Measurements from ENCODE around the gene EHD3.

Gene EHD3

DNA sequence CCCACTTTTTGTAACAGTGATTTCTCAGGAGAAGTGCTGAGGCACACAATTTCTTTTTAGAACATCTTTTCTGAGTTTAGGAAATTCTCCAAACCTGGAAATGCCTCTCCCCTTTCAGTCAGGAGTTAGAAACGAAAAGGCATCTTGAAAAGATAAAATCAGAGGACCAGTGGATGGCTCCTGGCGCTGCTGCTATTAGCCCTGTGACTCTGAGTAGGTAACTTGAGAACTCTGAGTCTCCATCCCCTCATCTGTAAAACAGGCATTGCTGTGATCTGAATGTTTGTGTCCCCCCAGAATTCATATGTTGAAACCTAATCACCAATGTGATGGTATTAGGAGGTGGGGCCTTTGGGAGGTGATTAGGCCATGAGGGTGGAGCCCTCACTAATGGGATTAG is 50.2 kb downstream of the EHD3 start:
- TF ChIP-seq, protein P1, sequence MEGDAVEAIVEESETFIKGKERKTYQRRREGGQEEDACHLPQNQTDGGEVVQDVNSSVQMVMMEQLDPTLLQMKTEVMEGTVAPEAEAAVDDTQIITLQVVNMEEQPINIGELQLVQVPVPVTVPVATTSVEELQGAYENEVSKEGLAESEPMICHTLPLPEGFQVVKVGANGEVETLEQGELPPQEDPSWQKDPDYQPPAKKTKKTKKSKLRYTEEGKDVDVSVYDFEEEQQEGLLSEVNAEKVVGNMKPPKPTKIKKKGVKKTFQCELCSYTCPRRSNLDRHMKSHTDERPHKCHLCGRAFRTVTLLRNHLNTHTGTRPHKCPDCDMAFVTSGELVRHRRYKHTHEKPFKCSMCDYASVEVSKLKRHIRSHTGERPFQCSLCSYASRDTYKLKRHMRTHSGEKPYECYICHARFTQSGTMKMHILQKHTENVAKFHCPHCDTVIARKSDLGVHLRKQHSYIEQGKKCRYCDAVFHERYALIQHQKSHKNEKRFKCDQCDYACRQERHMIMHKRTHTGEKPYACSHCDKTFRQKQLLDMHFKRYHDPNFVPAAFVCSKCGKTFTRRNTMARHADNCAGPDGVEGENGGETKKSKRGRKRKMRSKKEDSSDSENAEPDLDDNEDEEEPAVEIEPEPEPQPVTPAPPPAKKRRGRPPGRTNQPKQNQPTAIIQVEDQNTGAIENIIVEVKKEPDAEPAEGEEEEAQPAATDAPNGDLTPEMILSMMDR (conservative IDR thresholded peaks at IDR 0.05; ENCODE audit: low read depth): no peak
- no peak overlapping the region for H3K27ac ChIP-seq
- CTCF ChIA-PET: no interaction called here
- DNase-seq (ENCODE audit: low spot score): no peak
- POLR2A ChIA-PET (ENCODE audit: low non-redundant PET): no interaction called here

DNA sequence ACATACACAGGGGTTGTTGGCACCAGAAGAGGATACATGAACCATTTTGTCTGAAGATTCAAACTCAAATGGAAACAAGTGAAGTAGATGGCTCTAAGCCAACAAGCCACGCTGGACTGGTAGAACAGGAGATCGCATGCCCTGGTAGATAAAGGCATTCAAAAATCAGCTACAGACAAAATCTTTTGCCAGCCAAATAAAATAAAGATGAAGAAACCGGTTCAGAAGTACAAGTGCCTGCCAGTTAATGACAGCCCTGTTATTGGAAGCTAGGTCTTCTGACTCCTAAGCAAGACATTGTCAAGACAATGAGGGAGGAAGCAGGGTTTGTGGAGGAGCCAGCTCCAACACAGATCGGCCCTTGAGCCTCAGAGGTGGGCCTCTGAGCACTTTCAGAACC is 52.3 kb downstream of the EHD3 start:
- ChIA-PET CTCF (no interaction called here), POLR2A (ENCODE audit: low non-redundant PET) (no interaction called here)
- no peak for DNase-seq (ENCODE audit: low spot score)
- H3K27ac ChIP-seq: no peak overlapping the region
- TF ChIP-seq, protein P1 (conservative IDR thresholded peaks at IDR 0.05; ENCODE audit: low read depth): no peak

- ChIA-PET POLR2A (ENCODE audit: low non-redundant PET) (no interaction called here), CTCF (no interaction called here)
- TF ChIP-seq, protein P1 (conservative IDR thresholded peaks at IDR 0.05; ENCODE audit: low read depth): no peak
- H3K27ac ChIP-seq: no peak overlapping the region
- DNase-seq (ENCODE audit: low spot score): no peak
These were observed 53.1 kb downstream of the EHD3 start for GRCh38 chr2:31286961-31287550.

- H3K27ac ChIP-seq: no peak overlapping the region
These were observed 53.7 kb downstream of the EHD3 start for GRCh38 chr2:31287654-31288053.

DNA sequence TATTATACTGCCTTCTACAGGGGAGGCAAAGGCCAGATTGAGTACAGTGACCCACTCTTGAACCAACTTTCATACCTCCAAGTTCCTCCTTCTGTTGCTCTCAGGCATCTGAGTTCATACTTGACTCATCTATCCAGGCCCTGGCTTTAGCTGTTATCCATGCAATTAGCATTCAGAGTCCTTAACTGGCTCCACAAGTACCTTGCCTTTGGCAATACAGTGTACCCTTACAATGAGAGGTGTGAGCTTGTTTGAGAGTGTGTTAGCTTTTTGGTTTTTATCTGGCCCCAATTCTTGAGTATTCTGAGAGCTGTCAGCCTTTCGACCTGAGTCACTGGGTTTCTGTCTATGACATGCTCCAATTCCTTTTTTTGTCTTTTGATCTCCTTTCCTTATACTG is 60.2 kb downstream of the EHD3 start:
- no peak overlapping the region for H3K27ac ChIP-seq
- TF ChIP-seq, protein P1 (conservative IDR thresholded peaks at IDR 0.05; ENCODE audit: low read depth): no peak
- DNase-seq (ENCODE audit: low spot score): no peak
- CTCF ChIA-PET: no interaction called here
- POLR2A ChIA-PET (ENCODE audit: low non-redundant PET): no interaction called here

More at GRCh38 chr2:31287654-31288053, 53.7 kb downstream of the EHD3 start:
- POLR2A ChIA-PET (ENCODE audit: low non-redundant PET): no interaction called here
- TF ChIP-seq, protein P1 (conservative IDR thresholded peaks at IDR 0.05; ENCODE audit: low read depth): no peak
- CTCF ChIA-PET: no interaction called here
- no peak for DNase-seq (ENCODE audit: low spot score)

DNA sequence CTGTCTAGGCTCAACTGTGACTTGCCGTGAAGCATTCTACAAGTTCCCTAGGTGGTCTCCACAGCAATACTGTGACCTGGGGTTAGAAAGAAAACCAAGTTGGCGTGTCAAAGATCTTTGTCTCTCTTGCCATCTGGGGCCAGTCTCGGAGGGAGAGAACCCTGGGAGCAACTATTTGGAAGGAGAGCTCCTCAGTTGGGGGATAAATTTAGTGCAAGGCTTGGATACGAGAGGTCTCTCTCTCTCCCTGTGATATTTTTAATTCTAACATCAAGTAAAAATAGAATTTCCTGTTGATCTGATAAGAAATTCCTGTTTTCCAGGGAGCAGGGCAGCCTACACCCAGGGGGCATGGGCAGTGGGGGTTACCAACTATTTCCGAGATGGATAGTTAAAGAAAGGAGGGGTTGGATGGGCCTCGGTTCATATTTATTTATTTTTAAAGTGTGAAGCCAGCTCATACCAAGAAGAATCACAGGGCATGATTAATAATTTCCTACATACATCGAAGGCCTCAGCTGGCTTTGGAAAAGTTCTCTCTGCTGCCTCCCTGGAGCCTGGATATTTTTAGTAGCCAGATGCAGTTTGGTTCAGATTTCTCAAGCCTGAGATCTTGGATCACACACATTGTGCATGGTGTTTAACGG is 62.8 kb downstream of the EHD3 start:
- no peak overlapping the region for H3K27ac ChIP-seq
- no peak for DNase-seq (ENCODE audit: low spot score)
- TF ChIP-seq, protein P1 (conservative IDR thresholded peaks at IDR 0.05; ENCODE audit: low read depth): no peak
- ChIA-PET POLR2A (ENCODE audit: low non-redundant PET) (no interaction called here), CTCF (no interaction called here)
